HG02840 (cell line): Measurements from ENCODE around the gene DOCK9.

Experiments
- ATAC-seq: cut with Tn5 transposase; IDR thresholded peaks from one replicate; pipeline ENCODE4 v1.9.1; 2021; ENCODE audit warnings: mild to moderate bottlenecking, moderate library complexity, moderate number of reproducible peaks; ENCODE audit not compliant: unreplicated experiment, low FRiP score

The DOCK9 gene

DNA sequence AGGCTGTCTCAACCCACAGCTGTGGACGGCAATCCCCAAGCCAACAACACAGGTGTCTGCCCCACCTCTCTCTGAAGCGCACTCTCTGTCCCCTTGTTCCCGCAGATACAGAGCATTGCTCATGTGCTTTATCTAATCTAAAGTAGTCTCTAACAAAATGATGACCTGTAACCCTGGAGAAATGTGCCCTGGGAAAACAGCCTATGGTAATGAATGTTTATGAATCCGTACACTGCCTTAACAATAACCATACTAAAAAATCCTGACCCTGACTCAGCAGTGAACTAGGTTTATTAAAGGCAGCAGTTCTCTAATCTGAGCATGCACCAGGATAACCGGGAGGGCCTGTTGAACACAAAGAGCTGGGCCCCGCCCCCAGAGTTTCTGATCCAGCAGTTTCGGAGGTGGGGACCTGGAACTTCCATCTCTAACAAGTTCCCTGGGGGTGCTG, 174.7 kb downstream of the DOCK9 start:
- no peak for ATAC-seq

DNA sequence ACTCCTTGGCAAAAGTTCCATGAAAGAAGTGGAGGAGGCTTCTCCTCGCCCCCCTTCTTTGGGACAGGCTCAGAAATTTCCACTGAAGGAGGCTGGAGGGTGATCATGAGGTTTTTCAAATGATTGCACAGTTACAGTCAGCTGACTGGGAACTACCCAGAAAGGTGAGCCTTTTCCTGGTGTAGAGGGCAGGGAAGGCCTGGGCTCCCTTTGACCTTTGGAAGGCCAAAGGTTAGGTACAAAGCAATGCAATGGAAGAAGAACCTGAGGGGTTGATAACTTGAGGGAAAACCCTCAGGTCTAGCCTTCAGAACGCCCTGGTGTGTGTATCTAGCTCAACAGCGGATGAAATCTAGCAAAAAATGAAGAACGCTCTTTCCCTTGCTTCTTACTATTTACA, 175.3 kb downstream of the DOCK9 start:
- ATAC-seq, result no peak

- no peak for ATAC-seq
Observed at GRCh38 chr13:98801626-98802418, 176.0 kb downstream of the DOCK9 start.

- ATAC-seq, result no peak
Observed at GRCh38 chr13:98800078-98800477, 177.8 kb downstream of the DOCK9 start.

DNA sequence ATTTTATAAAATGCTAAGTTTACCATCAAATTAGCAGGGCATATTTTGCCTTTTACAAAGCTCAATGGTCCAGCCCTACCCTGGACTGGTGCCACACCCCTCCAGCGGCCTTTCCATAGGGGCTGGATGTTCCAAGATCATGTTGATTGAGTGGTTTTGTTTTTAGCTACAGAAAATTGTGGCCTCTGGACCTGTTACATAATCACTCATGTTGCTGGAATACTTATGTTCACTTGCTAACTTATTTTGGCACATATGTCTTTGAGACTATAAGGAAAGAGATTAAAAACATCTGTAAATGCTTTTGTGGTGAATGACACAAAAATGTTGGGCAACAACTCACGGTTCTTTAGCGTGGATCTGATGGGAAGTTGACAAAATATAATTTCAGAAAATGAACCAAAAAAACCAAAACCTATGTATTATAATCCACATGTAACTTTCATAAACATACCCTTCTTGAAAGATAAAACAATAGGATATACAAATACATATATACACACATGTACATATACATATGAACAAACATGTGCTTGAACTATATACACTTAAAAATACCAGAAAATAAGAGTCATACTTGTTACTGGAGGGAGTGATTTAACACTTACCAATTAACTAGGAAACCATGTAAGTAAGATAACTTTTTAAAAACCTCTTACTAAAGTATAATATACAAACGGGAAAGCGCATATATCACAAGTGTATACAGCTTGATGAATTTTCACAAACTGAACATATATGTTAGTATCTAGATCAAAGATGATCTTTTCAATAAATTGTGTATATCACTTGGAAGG, 178.8 kb downstream of the DOCK9 start:
- no peak for ATAC-seq

DNA sequence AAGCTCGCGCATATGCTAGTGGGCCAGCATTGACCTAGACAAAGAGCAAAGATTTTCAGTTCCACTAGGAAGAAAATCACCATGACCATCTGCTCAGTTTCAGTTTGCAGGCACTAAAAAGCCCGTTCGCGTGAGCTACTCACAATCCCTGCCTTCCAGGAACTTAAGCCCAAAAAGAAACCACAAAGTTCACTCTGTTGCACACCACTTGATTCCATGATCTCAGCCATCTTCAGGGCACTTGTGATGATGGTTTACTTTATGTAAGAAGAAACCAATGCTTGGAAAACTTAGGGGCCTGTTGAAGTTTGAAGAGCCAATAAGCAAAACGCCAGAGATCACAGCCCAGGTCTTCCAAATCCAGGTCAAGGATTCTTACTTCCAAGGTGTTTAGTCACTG, 180.4 kb downstream of the DOCK9 start:
- ATAC-seq, result no peak

DNA sequence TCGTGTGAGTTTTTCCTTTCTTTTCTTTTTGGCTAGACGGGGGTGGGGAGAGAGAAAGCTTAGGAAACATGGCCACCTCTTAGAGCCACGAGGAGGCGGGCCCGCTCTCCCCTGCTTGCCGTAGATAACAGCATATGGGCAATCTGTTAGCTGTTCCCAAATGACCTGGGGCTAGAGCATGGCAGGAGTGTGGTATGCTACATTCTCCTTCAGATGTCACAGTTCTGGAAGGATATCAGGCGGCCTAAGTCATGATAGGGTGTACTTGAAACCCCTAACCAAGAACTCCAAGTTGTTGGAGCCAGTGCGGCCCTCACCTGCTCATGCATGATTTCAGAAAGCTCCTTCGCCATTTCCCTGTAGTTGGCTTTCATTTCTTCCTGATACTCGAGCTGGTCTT, 181.1 kb downstream of the DOCK9 start:
- no peak for ATAC-seq

GRCh38 chr13:98796191-98796590, 181.7 kb downstream of the DOCK9 start:
- ATAC-seq, result no peak

DNA sequence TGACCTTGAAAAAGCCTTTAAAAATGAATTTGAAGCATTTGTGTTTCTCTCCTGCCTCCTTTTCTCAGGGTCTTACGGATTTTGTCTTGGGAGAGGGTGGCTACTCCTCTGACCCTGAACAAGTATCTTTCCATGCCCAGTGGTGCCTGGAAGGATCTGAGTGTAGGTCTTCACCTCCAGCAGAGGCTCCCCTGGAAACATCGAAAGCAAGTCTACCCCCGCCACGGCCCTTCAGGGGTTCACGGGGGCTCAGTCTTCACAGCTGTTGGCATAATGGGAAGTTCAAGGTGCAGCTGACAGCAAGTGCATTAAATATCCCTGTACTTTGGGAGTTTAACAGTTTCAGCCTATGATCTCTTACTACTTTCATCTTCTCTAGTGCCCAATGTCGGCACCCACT, 182.6 kb downstream of the DOCK9 start:
- ATAC-seq, result no peak

DNA sequence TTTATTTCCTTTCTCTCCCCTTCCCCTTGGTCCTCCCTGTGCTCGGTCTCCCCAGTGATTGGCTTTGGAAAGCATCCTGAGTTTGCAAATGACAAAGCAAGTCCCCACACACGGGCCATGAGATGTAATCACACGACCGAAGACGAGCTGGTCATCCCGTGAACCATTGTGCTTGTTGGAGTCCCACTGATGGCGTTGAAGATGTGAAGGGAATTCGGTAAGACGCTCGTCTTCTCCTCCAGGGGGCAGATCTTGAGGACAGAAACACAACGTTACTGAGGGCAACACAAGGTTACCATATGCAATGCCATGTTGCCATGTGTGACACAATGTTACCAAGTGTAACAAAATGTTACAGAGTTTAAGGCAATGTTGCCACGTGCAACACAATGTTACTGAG, 183.4 kb downstream of the DOCK9 start:
- ATAC-seq, result no peak

DNA sequence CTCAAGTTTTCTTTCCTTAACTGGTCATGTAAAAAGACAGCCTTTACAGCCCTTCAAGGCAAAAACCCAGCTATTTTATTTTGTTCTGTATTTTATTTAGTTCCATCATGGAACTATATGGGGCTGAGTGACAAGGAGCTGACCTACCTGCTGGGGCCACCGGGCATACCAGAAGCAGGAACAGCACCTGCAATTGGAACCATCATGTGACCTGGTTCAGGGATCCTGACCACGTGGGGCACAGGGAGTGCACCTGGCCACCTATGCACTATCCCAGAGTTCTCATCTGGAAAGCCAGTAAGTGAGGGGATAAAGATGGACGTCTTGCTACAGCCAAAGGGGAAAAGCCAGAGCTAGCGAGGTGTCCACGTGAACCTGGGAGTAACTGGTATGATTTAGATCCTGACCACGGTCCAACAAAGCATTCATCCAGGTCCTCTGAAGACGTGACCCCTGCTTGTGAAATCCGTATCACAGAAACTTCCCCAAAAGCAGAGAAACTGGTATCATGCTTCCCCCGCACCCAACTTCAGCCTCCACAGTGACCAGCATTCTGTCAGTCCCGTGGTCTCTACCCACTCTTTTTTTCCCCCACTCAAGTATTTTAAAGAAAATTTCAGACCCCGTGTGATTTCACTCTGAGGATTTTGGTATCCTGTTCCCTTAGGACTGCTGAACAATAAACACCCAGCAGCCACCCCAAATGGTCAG, 184.9 kb downstream of the DOCK9 start:
- ATAC-seq, result no peak

DNA sequence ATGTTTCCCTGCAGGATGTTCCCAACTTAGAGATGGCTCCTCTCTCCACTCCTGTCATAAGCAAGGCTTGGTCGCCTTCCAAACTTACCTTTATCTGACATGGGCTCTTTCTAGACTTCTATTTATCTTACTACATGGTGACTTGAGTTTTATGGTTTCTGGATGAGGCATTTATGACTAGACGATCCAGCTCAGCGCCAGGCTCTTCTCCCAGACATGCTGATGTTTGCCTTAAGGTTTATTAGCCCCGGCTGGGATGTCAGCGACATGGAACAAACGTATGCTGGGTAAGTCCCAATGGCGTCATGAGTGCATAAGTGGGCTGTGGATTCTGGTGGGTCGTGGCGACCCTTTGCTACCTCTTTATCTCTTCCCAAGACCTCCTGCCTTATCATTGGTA, 185.5 kb downstream of the DOCK9 start:
- no peak for ATAC-seq

DNA sequence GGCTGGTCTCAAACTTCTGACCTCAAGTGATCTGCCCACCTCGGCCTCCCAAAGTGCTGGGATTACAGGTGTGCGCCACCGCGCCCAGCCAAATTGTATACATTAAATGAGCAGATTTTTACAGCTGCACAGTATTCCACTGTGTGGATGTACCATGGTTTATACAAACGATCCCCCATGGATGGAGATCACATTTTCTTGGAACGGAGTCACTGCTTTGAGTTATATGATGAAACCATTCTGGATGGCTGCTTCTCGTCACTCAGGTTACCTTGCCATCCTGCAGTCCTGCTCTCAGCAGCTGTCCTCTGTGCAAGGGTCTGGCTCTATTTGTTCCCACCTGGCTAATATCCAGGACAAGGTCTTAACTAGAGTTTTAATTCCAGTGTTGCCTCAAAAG, 186.3 kb downstream of the DOCK9 start:
- ATAC-seq, result no peak

GRCh38 chr13:98787996-98788395, 189.9 kb downstream of the DOCK9 start:
- ATAC-seq, result no peak

DNA sequence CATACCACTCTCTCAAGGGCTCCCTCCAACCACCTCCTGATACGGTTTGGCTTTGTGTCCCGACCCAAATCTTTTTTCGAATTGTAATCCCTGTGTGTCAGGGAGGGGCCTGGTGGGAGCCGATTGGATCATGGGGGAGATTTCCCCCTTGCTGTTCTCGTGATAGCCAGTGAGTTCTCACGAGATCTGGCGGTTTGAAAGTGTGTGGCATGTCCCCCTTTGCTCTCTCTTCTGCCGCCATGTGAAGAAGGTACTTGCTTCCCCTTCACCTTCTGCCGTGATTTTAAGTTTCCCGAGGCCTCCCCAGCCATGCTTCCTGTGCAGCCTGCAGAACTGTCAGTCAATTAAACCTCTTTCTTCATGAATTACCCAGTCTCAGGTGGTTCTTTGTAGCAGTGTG, 190.7 kb downstream of the DOCK9 start:
- no peak for ATAC-seq

- no peak for ATAC-seq
Observed at GRCh38 chr13:98786023-98786422, 191.8 kb downstream of the DOCK9 start.

DNA sequence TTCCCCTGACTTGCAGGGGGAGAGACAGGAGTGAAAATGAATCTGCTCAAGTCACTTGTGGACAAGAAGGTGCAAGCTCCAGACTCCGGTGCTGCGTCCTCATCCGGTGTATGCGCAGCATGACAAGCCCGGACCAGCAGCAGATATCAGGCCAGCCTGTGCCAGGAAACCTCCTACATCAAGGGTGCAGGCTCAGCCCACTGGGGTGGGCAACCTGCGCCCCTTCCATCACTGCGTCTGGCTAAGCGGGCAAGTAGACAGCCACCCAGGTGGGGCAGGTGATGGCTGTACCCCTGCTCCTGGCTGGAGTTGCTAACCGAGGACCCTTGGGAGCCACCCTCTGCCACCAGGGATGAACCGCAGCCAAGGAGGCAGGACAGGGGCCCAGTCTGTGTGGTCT, 192.5 kb downstream of the DOCK9 start:
- ATAC-seq, result no peak

GRCh38 chr13:98784666-98785065, 193.2 kb downstream of the DOCK9 start:
- ATAC-seq, result no peak

DNA sequence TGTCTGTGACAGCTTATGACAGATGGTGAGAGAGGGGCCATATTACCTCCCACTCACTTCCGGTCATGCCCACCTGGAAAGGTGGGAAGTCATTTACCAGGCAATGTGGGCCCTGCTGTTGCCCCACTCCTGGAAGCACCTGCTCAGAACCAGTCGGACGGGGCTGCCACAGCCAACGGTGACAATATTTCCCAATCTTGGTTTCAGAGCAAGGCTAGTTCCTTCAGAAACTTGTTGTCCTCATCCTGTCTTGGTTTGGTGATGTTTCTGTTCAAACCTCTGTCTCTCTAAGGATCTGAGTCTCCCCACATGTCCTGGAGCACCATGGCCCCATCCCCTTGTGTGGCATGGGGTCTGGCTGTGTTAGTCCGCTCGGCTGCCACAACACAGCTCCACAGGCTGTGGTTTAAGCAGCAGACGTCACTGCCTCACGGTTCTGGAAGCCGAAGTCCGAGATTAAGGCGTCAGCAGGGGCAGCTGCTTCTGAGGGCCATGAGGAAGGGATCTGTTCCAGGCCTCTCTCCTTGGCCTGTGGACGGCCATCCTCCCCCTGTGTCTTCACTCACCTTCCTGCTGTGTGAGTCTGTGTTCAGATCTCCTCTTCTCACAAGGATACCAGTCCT, 193.9 kb downstream of the DOCK9 start:
- ATAC-seq, result no peak

GRCh38 chr13:98782654-98783053, 195.2 kb downstream of the DOCK9 start:
- no peak for ATAC-seq

GRCh38 chr13:98781905-98782304, 196.0 kb downstream of the DOCK9 start:
- ATAC-seq, result no peak
